ENCODE measurements around the gene KLHDC8A.
"Not testable (repeated sequence)": the region's sequence is repeated elsewhere in the genome, so short reads cannot be mapped to it uniquely, and the experiment has no call there.

KLHDC8A gene

DNA sequence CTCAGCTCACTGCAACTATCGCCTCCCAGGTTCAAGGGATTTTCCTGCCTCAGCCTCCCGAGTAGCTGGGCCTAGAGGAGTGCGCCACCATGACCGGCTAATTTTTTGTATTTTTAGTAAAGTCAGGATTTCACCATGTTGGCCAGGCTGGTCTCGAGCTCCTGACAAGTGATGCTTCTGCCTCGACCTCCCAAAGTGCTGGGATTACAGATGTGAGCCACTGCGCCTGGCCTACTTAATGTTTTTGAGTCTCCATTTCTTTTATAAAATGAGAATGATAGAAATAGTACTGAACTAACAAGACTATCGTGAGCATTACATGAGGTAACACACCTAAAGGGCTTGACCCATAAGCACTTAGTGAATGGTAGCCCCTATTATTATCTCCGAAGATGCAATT, 56.6 kb downstream of the KLHDC8A start:
- TF ChIP-seq, protein P1, sequence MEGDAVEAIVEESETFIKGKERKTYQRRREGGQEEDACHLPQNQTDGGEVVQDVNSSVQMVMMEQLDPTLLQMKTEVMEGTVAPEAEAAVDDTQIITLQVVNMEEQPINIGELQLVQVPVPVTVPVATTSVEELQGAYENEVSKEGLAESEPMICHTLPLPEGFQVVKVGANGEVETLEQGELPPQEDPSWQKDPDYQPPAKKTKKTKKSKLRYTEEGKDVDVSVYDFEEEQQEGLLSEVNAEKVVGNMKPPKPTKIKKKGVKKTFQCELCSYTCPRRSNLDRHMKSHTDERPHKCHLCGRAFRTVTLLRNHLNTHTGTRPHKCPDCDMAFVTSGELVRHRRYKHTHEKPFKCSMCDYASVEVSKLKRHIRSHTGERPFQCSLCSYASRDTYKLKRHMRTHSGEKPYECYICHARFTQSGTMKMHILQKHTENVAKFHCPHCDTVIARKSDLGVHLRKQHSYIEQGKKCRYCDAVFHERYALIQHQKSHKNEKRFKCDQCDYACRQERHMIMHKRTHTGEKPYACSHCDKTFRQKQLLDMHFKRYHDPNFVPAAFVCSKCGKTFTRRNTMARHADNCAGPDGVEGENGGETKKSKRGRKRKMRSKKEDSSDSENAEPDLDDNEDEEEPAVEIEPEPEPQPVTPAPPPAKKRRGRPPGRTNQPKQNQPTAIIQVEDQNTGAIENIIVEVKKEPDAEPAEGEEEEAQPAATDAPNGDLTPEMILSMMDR (IDR thresholded peaks at IDR 0.05; ENCODE audit: insufficient read depth, low read length, poor library complexity, severe bottlenecking), result no peak
- Histone ChIP-seq H3K4me3 (replicated peaks; ENCODE audit: low read depth, low read length) (no peak overlapping the region), H3K36me3 (ENCODE audit: control insufficient read depth, insufficient read depth, low read length) (peaks cover 2% of the 10 kb centered on the region), H3K27me3 (replicated peaks; ENCODE audit: control insufficient read depth, insufficient read depth, low read length) (no peaks in the 10 kb centered on the region)
- DNase-seq (ENCODE audit: extremely low read depth, insufficient read length), result no peak

DNA sequence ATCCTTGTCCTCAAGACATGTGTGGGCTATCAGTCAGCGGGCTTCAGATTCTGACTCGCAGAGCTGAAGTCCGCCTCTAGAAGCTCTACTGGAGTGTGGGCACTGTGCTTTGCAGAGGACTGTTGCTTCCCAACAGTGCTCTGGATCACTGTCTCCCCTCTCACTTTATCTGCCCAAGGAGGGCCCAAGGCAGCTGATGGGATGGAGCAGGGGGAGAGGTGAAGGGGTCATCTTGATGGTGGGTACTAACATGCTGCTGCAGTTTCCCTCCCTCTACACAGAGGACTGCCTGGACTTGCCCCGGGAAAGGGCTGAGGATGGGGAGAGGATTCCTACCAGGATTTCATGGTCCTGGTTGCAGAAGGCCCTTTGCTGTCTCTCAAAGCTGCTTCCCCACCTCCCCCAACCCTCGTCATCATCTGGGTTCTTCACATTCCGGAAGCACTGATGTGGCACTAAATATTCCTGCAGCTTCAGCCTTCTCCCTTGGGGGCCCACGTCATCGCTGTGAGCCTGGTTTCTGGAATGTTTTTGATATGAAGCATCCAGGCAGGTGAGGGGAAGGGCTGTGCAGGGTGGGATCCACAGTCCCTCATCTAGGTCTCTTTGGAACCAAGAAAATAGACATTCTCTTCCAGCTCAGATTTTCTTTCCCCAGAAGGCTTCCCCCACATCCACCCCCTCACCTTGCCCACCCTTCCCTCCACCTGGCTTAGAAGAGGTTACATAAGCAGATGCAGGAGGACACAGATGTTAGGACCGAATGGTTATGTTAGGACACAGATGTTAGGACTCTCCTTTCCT, 58.3 kb downstream of the KLHDC8A start:
- TF ChIP-seq, protein P1 (IDR thresholded peaks at IDR 0.05; ENCODE audit: insufficient read depth, low read length, poor library complexity, severe bottlenecking), result no peak
- DNase-seq (ENCODE audit: extremely low read depth, insufficient read length), result no peak
- Histone ChIP-seq H3K4me3 (replicated peaks; ENCODE audit: low read depth, low read length) (no peak overlapping the region), H3K36me3 (ENCODE audit: control insufficient read depth, insufficient read depth, low read length) (no peaks in the 10 kb centered on the region), H3K27me3 (replicated peaks; ENCODE audit: control insufficient read depth, insufficient read depth, low read length) (no peaks in the 10 kb centered on the region)

DNA sequence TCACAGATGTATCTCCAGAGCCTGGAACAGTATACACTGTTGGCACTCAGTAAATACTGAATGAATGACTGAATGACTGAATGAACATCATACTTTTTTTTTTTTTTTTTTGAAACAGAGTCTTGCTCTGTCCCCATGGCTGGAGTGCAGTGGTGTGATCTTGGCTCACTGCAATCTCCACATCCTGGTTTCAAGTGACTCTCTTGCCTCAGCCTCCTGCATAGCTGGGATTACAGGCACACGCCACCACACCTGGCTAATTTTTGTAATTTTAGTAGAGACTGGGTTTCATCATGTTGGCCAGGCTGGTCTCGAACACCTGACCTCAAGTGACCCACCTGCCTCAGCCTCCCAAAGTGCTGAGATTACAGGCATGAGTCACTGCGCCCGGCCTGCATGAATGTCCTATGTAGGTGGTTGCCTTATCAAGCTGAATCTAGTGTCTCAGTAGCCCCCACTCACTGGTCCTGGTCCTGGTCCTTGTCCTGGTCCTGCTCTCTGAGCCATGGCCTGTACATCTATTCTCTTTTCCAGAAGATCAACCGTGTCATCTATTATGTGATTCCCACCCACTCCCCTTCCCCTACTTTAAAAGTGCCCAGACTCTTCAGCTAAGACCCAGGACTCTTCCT, 59.1 kb downstream of the KLHDC8A start:
- not testable (repeated sequence) for DNase-seq (ENCODE audit: extremely low read depth, insufficient read length)

DNA sequence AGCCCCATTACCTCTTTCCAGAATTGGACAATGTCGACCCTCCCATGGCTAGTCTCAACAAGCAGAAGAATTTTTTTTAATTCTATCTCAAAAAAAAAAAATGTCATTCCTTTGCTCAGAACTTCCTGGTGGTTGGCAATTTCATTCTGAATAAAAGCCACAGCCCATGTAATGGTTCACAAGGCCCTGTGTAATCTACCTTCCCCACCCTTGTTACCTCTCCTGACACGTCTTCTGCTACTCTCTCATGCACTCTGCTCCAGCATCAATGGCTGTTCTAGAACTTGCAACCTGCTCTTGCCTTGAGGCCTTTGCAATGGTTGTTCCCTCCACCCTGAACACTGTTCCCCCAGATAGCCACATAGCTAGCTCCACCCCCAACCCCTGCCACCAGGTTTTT, 60.6 kb downstream of the KLHDC8A start:
- TF ChIP-seq, protein P1 (IDR thresholded peaks at IDR 0.05; ENCODE audit: insufficient read depth, low read length, poor library complexity, severe bottlenecking), result no peak
- no peak overlapping the region for H3K4me3 ChIP-seq (replicated peaks; ENCODE audit: low read depth, low read length)
- no peak for DNase-seq (ENCODE audit: extremely low read depth, insufficient read length)

More for the DNA sequence above, 59.1 kb downstream of the KLHDC8A start:
- H3K36me3 ChIP-seq (ENCODE audit: control insufficient read depth, insufficient read depth, low read length); H3K27me3 ChIP-seq (replicated peaks; ENCODE audit: control insufficient read depth, insufficient read depth, low read length); H3K4me3 ChIP-seq (replicated peaks; ENCODE audit: low read depth, low read length): not testable (repeated sequence)

DNA sequence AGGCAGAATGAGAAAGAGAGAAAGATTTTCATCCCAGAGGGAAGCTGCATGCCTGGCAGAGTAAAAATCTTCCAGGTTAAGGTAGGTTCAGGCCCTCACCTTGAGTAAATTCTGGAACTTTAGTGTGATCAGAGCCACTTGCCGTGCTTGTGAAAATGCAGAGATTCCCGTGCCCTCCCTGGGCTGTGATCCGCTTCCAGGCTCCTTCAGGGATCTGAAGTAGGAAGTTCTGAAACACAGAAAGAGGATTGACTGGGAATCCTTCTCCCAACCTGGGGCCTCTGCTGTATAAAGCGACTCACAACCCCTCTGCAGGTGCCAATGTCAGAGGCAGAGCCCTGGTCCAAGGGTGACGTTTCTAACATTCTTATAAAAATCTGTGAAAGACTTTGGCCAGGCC, 61.8 kb downstream of the KLHDC8A start:
- H3K4me3 ChIP-seq (replicated peaks; ENCODE audit: low read depth, low read length), result no peak overlapping the region
- TF ChIP-seq, protein P1 (IDR thresholded peaks at IDR 0.05; ENCODE audit: insufficient read depth, low read length, poor library complexity, severe bottlenecking), result no peak
- no peak for DNase-seq (ENCODE audit: extremely low read depth, insufficient read length)
- no peaks in the 10 kb centered on the region for H3K27me3 ChIP-seq (replicated peaks; ENCODE audit: control insufficient read depth, insufficient read depth, low read length)
- H3K36me3 ChIP-seq (ENCODE audit: control insufficient read depth, insufficient read depth, low read length), result no peaks in the 10 kb centered on the region

More for the DNA sequence above, 60.6 kb downstream of the KLHDC8A start:
- H3K36me3 ChIP-seq (ENCODE audit: control insufficient read depth, insufficient read depth, low read length), result no peaks in the 10 kb centered on the region
- H3K27me3 ChIP-seq (replicated peaks; ENCODE audit: control insufficient read depth, insufficient read depth, low read length), result no peaks in the 10 kb centered on the region

DNA sequence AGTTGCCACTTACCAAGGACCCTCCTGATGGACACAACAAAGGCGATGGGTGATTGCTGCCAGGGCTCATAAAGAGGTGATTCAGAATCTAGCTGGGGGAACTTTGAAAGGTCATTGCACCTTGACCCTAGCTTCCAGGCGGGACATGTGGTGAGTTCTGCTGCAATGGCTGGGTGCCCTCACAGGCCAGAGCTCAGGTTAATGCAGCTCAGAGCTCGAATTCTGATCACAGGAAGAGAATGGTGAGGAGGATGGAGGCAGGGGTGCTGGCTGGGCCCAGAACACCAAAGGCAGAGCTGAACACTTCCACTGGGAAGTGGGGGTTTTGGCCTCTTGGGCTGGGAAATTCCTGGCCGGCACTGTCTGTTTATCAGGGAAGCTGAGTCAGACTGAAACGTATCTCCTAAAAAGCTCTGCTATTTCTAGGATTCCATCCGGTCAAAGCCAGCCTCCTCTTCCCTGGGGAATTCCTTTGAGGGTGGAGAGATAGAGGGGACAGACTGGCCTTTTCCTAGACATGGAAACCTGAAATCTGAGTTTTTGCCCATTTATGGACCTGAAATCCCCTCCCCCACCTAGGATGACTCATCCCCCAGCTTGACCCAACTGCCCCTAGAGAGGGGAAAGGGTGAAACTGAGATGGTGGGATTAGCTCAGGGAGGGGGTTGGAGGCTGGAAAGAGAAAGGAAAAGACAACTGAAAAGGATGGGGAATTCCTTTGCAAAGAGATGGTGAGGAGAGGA, 62.4 kb downstream of the KLHDC8A start:
- TF ChIP-seq, protein P1 (IDR thresholded peaks at IDR 0.05; ENCODE audit: insufficient read depth, low read length, poor library complexity, severe bottlenecking), result no peak
- no peak for DNase-seq (ENCODE audit: extremely low read depth, insufficient read length)
- H3K27me3 ChIP-seq (replicated peaks; ENCODE audit: control insufficient read depth, insufficient read depth, low read length), result no peaks in the 10 kb centered on the region
- no peaks in the 10 kb centered on the region for H3K36me3 ChIP-seq (ENCODE audit: control insufficient read depth, insufficient read depth, low read length)
- no peak overlapping the region for H3K4me3 ChIP-seq (replicated peaks; ENCODE audit: low read depth, low read length)
